ENCODE results near the gene GALNT13.

DNA sequence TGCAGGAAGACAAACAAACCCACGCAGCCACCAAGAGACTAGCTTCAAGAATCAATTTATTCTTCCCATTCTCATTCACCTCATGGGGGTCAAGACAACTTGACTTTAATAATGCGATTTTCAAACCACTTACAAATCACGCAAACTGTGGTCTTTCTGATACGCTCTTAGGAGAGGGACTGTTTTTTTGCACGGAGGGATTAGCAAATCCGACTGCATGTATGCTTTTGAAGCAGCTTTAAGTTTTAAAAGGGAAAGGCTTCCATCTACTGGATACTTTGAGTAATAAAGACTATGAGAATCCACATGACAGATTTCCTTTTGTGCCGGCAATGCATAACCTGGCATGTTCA is 503.8 kb downstream of the GALNT13 start:
- TF ChIP-seq, protein P1, sequence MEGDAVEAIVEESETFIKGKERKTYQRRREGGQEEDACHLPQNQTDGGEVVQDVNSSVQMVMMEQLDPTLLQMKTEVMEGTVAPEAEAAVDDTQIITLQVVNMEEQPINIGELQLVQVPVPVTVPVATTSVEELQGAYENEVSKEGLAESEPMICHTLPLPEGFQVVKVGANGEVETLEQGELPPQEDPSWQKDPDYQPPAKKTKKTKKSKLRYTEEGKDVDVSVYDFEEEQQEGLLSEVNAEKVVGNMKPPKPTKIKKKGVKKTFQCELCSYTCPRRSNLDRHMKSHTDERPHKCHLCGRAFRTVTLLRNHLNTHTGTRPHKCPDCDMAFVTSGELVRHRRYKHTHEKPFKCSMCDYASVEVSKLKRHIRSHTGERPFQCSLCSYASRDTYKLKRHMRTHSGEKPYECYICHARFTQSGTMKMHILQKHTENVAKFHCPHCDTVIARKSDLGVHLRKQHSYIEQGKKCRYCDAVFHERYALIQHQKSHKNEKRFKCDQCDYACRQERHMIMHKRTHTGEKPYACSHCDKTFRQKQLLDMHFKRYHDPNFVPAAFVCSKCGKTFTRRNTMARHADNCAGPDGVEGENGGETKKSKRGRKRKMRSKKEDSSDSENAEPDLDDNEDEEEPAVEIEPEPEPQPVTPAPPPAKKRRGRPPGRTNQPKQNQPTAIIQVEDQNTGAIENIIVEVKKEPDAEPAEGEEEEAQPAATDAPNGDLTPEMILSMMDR (IDR thresholded peaks at IDR 0.05), result peak in 5 of 7 experiments; percentile 6 to 46 (median 31)
- no peak for TF ChIP-seq POLR2A (IDR thresholded peaks at IDR 0.05)
